H9 (cell line): Measurements from ENCODE around the gene CCDC7. TPM values are rescaled to one million over a fixed set of nuclear protein-coding genes. Genes with fewer than 3 reads are reported as not detected.

Experiments used
- DNase-seq: peaks from one replicate; pipeline ENCODE4 v3.0.0-alpha.2; 2017
- H2AFZ ChIP-seq: one replicate; pipeline ENCODE4 v1.6.1; 2013; ENCODE audit warnings: mild to moderate bottlenecking, low read length, control low read depth, moderate library complexity
- H2AK5ac ChIP-seq: 2 replicates; pipeline ENCODE4 v1.6.1; 2013; ENCODE audit warnings: low read length, control low read depth, mixed read lengths; ENCODE audit not compliant: insufficient read length
- H2BK120ac ChIP-seq: one replicate; pipeline ENCODE4 v1.6.1; 2013; ENCODE audit warnings: low read depth, mild to moderate bottlenecking, low read length, control low read depth, inconsistent platforms; ENCODE audit not compliant: poor library complexity, severe bottlenecking
- H2BK12ac ChIP-seq: 2 replicates; pipeline ENCODE4 v1.6.1; 2013; ENCODE audit warnings: low read length, control low read depth, mixed read lengths, low read depth; ENCODE audit not compliant: insufficient read length
- H2BK15ac ChIP-seq: 2 replicates; pipeline ENCODE4 v1.6.1; 2013; ENCODE audit warnings: low read depth, low read length, control low read depth
- H2BK20ac ChIP-seq: one replicate; pipeline ENCODE4 v1.6.1; 2013; ENCODE audit warnings: low read depth, mild to moderate bottlenecking, low read length, control low read depth, inconsistent platforms; ENCODE audit not compliant: poor library complexity, severe bottlenecking
- H2BK5ac ChIP-seq: 2 replicates; pipeline ENCODE4 v1.6.1; 2013; ENCODE audit warnings: low read length, control low read depth, mixed read lengths; ENCODE audit not compliant: insufficient read length
- H3K14ac ChIP-seq: 2 replicates; pipeline ENCODE4 v1.6.1; 2013; ENCODE audit warnings: low read length, control low read depth; ENCODE audit not compliant: insufficient read depth
- H3K18ac ChIP-seq: 2 replicates; pipeline ENCODE4 v1.6.1; 2013; ENCODE audit warnings: low read depth, mild to moderate bottlenecking, mixed read lengths, low read length, control low read depth; ENCODE audit not compliant: insufficient read length
- H3K23ac ChIP-seq: 2 replicates; pipeline ENCODE4 v1.6.1; 2013; ENCODE audit warnings: low read length, control low read depth, mixed read lengths, low read depth; ENCODE audit not compliant: insufficient read length
- H3K23me2 ChIP-seq: 2 replicates; pipeline ENCODE4 v1.6.1; 2013; ENCODE audit warnings: low read depth, mild to moderate bottlenecking, mixed read lengths, low read length, control low read depth; ENCODE audit not compliant: insufficient read length, poor library complexity, severe bottlenecking
- H3K27ac ChIP-seq: 2 replicates; pipeline ENCODE4 v1.5.1; 2013; ENCODE audit warnings: low read length, control low read depth, mixed read lengths, low read depth; ENCODE audit not compliant: insufficient read length
- H3K27me3 ChIP-seq: 2 replicates; pipeline ENCODE4 v1.6.1; 2013; ENCODE audit warnings: low read length, control low read depth, inconsistent platforms; ENCODE audit not compliant: insufficient read depth
- H3K4ac ChIP-seq: 2 replicates; pipeline ENCODE4 v1.6.1; 2013; ENCODE audit warnings: low read depth, mild to moderate bottlenecking, control low read depth, inconsistent platforms, low read length, moderate library complexity
- H3K4me1 ChIP-seq: 2 replicates; pipeline ENCODE4 v1.6.1; 2013; ENCODE audit warnings: low read length, control low read depth, inconsistent platforms; ENCODE audit not compliant: insufficient read depth
- H3K4me2 ChIP-seq: 2 replicates; pipeline ENCODE4 v1.6.1; 2013; ENCODE audit warnings: low read length, control low read depth, mixed read lengths; ENCODE audit not compliant: insufficient read length, insufficient read depth
- H3K56ac ChIP-seq: 2 replicates; pipeline ENCODE4 v1.6.1; 2013; ENCODE audit warnings: low read depth, mild to moderate bottlenecking, mixed read lengths, low read length, control low read depth; ENCODE audit not compliant: insufficient read length
- H3K79me1 ChIP-seq: 2 replicates; pipeline ENCODE4 v1.6.1; 2013; ENCODE audit warnings: low read depth, mild to moderate bottlenecking, moderate library complexity, low read length, control low read depth, inconsistent platforms; ENCODE audit not compliant: insufficient read depth, poor library complexity, severe bottlenecking
- H3K79me2 ChIP-seq: 2 replicates; pipeline ENCODE4 v1.6.1; 2013; ENCODE audit warnings: low read length, control low read depth, inconsistent platforms; ENCODE audit not compliant: insufficient read depth
- H3K9ac ChIP-seq: 2 replicates; pipeline ENCODE4 v1.6.1; 2013; ENCODE audit warnings: low read length, control low read depth, mixed read lengths; ENCODE audit not compliant: insufficient read length; ENCODE audit errors: extremely low read depth
- H3K9me3 ChIP-seq: one replicate; pipeline ENCODE4 v1.6.1; 2013; ENCODE audit warnings: low read depth, low read length, inconsistent platforms; ENCODE audit not compliant: control insufficient read depth
- H3T11ph ChIP-seq: one replicate; pipeline ENCODE4 v1.6.1; 2013; ENCODE audit warnings: mild to moderate bottlenecking, low read length, control low read depth, inconsistent platforms
- H4K20me1 ChIP-seq: one replicate; pipeline ENCODE4 v1.6.1; 2013; ENCODE audit not compliant: control insufficient read depth, insufficient read length, insufficient read depth
- H4K5ac ChIP-seq: 2 replicates; pipeline ENCODE4 v1.6.1; 2013; ENCODE audit warnings: low read depth, mild to moderate bottlenecking, mixed read lengths, low read length, control low read depth; ENCODE audit not compliant: insufficient read length
- H4K8ac ChIP-seq: replicated peaks from 2 replicates; pipeline ENCODE4 v1.6.1; 2013; ENCODE audit warnings: low read length, control low read depth, mixed read lengths, low read depth; ENCODE audit not compliant: insufficient read length
- H4K91ac ChIP-seq: 2 replicates; pipeline ENCODE4 v1.6.1; 2013; ENCODE audit warnings: low read depth, mild to moderate bottlenecking, moderate library complexity, mixed read lengths, low read length, control low read depth; ENCODE audit not compliant: insufficient read length
- H3K27ac Mint-ChIP-seq, 3 experiments: 2 replicates in 2 of 3; 3 replicates in 1 of 3; pipeline ENCODE4 v1.8.0; 2020 to 2021; ENCODE audit warnings: mixed read lengths in 3 of 3, mild to moderate bottlenecking in 1 of 3, moderate library complexity in 1 of 3
- H3K27me3 Mint-ChIP-seq: 2 replicates; pipeline ENCODE4 v1.8.0; 2021; ENCODE audit warnings: low read depth, mild to moderate bottlenecking, moderate library complexity, mixed read lengths
- H3K36me3 Mint-ChIP-seq, 3 experiments: 2 replicates in 2 of 3; 3 replicates in 1 of 3; pipeline ENCODE4 v1.8.0; 2020 to 2021; ENCODE audit warnings: low read depth in 3 of 3, mixed read lengths in 3 of 3; ENCODE audit not compliant: insufficient read depth in 1 of 3
- H3K4me1 Mint-ChIP-seq, 2 experiments: 2 replicates each; pipeline ENCODE4 v1.8.0; 2020; ENCODE audit warnings: mixed read lengths in 2 of 2
- H3K4me3 Mint-ChIP-seq, 2 experiments: 2 replicates in 1 of 2; 3 replicates in 1 of 2; pipeline ENCODE4 v1.8.0; 2020 to 2021; ENCODE audit warnings: mild to moderate bottlenecking in 2 of 2, mixed read lengths in 2 of 2, moderate library complexity in 1 of 2
- H3K9me3 Mint-ChIP-seq, 2 experiments: 2 replicates in 1 of 2; 3 replicates in 1 of 2; pipeline ENCODE4 v1.8.0; 2020; ENCODE audit warnings: mild to moderate bottlenecking in 2 of 2, mixed read lengths in 2 of 2, moderate library complexity in 1 of 2
- WGBS: extraction: QIAGEN DNeasy Blood & Tissue Kit; methylation state at CpG from one replicate; pipeline ENCODE4 v1.1.7; 2013; ENCODE audit warnings: missing lambda C conversion rate, low lambda C conversion rate, mixed read lengths; ENCODE audit not compliant: insufficient read length; ENCODE audit errors: extremely low coverage; 5-methylcytosine and 5-hydroxymethylcytosine counted together
- total RNA-seq: library from RNA; stranded (reverse); gene quantifications from 2 replicates; pipeline ENCODE4 v1.2.1, GENCODE V29; 2021
- TF ChIP-seq, protein P1 (sequence below): fragments of 200-600 bp; sonication (generic); conservative IDR thresholded peaks from 3 replicates; pipeline ENCODE4 v1.8.0; 2021; ENCODE audit warnings: antibody characterized with exemption, mild to moderate bottlenecking

CCDC7 gene
- total RNA-seq, 1 experiment from 2014 or later: 1.6 TPM

DNA sequence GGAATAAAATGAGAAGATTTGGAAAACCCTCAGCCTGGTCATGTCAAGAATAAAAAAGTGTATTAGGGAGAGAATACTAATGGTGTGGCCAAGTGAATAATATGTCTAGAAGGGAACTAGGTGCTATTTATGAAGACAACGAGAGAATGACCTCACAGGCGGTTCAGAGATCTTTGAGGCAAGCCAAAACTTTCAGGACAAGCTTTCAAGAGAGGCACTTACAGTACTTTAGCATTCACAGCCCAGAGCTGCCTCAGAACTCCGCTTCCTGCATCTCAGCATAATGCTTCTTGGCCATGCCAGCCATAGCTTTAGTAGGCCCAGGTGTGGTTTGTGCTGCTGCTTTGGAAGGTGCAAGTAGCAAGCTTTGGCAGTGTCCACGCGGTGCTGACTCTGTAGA, 37.2 kb upstream of the CCDC7 start:
- Histone ChIP-seq H3K56ac (no peak overlapping the region), H3K9ac (no peak overlapping the region), H2AK5ac (no peak overlapping the region), H4K91ac (no peak overlapping the region), H2BK20ac (no peak overlapping the region), H3K79me1 (no peaks in the 10 kb centered on the region), H2BK12ac (no peak overlapping the region), H4K5ac (no peak overlapping the region), H3K4ac (no peak overlapping the region), H3K4me2 (no peak overlapping the region), H2AFZ (no peak overlapping the region), H3K23ac (no peak overlapping the region), H2BK5ac (no peak overlapping the region), H4K20me1 (no peaks in the 10 kb centered on the region), H2BK15ac (no peak overlapping the region), H3K14ac (no peak overlapping the region), H2BK120ac (no peak overlapping the region), H3K9me3 (no peaks in the 10 kb centered on the region), H3K4me1 (no peaks in the 10 kb centered on the region), H3K27me3 (no peaks in the 10 kb centered on the region), H4K8ac (no peak overlapping the region), H3K23me2 (no peaks in the 10 kb centered on the region), H3T11ph (no peak overlapping the region), H3K27ac (no peak overlapping the region), H3K18ac (no peak overlapping the region), H3K79me2 (no peaks in the 10 kb centered on the region)
- DNase-seq: no peak
- H3K27me3 Mint-ChIP-seq: no peaks in the 10 kb centered on the region; the same call in 1 of the 2 replicates
- no CpG with 5 or more reads among the region's 5 CpGs for WGBS
- H3K9me3 Mint-ChIP-seq: no peaks in the 10 kb centered on the region
- no peaks in the 10 kb centered on the region for H3K4me1 Mint-ChIP-seq
- TF ChIP-seq, protein P1, sequence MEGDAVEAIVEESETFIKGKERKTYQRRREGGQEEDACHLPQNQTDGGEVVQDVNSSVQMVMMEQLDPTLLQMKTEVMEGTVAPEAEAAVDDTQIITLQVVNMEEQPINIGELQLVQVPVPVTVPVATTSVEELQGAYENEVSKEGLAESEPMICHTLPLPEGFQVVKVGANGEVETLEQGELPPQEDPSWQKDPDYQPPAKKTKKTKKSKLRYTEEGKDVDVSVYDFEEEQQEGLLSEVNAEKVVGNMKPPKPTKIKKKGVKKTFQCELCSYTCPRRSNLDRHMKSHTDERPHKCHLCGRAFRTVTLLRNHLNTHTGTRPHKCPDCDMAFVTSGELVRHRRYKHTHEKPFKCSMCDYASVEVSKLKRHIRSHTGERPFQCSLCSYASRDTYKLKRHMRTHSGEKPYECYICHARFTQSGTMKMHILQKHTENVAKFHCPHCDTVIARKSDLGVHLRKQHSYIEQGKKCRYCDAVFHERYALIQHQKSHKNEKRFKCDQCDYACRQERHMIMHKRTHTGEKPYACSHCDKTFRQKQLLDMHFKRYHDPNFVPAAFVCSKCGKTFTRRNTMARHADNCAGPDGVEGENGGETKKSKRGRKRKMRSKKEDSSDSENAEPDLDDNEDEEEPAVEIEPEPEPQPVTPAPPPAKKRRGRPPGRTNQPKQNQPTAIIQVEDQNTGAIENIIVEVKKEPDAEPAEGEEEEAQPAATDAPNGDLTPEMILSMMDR: no peak
- H3K27ac Mint-ChIP-seq: no peak overlapping the region
- no peak overlapping the region for H3K4me3 Mint-ChIP-seq
- H3K36me3 Mint-ChIP-seq: no peaks in the 10 kb centered on the region
